ENCODE data around the gene BHLHE40. TPM values are rescaled to one million over a fixed set of nuclear protein-coding genes. Genes with fewer than 3 reads are reported as not detected.

BHLHE40 gene
- total and polyA plus RNA-seq, 2 of the 13 experiments (the other 11 are each of a cell fraction or from before 2014, with no cell fraction given) = 1.8 to 51.0 TPM

GRCh38 chr3:5016211-5017161, 37.2 kb downstream of the BHLHE40 start (continued):
- TF ChIP-seq ZNF773 (CRISPR knock-in tag; IDR thresholded peaks at IDR 0.05; ENCODE audit: borderline replicate concordance) = no peak
- no peak for TF ChIP-seq NR2F1 (CRISPR knock-in tag; IDR thresholded peaks at IDR 0.05)
- peak; percentile 82; the same call in 1 of the 2 replicates for TF ChIP-seq MEIS2 (CRISPR knock-in tag; IDR thresholded peaks at IDR 0.05)
- TF ChIP-seq CAMTA2 (CRISPR knock-in tag; IDR thresholded peaks at IDR 0.05; ENCODE audit: borderline replicate concordance) = no peak
- TF ChIP-seq KAT2B (IDR thresholded peaks at IDR 0.05; ENCODE audit: borderline replicate concordance, low read depth, low read length) = no peak
- no peak for TF ChIP-seq ZNF446 (CRISPR knock-in tag; IDR thresholded peaks at IDR 0.05)
- peak; percentile 74; the same call in 1 of the 2 replicates for TF ChIP-seq ZNF292 (CRISPR knock-in tag; IDR thresholded peaks at IDR 0.05; ENCODE audit: borderline replicate concordance, low read depth)
- no peak for TF ChIP-seq ZNF44 (CRISPR knock-in tag; IDR thresholded peaks at IDR 0.05)
- TF ChIP-seq ARHGAP35 (CRISPR knock-in tag; IDR thresholded peaks at IDR 0.05; ENCODE audit: borderline replicate concordance) = no peak
- no peak for TF ChIP-seq PCBP1 (IDR thresholded peaks at IDR 0.05; ENCODE audit: borderline replicate concordance, low read depth, low read length)
- TF ChIP-seq PAWR (CRISPR knock-in tag; IDR thresholded peaks at IDR 0.05; ENCODE audit: borderline replicate concordance) = no peak
- no peak for TF ChIP-seq ZNF10 (CRISPR knock-in tag; IDR thresholded peaks at IDR 0.05; ENCODE audit: borderline replicate concordance, low read depth)
- no peak for TF ChIP-seq ZNF75D (CRISPR knock-in tag; IDR thresholded peaks at IDR 0.05; ENCODE audit: borderline replicate concordance)
- TF ChIP-seq ZNF558 (CRISPR knock-in tag; IDR thresholded peaks at IDR 0.05; ENCODE audit: borderline replicate concordance) = no peak
- TF ChIP-seq RARG (CRISPR knock-in tag; IDR thresholded peaks at IDR 0.05; ENCODE audit: low read depth) = no peak
- 0 out of 2 replicates have a peak, but pooled peaks have one; percentile 60 for TF ChIP-seq MLX (CRISPR knock-in tag; IDR thresholded peaks at IDR 0.05)
- no peak for TF ChIP-seq NKX3-1 (CRISPR knock-in tag; IDR thresholded peaks at IDR 0.05)
- TF ChIP-seq SRY (CRISPR knock-in tag; IDR thresholded peaks at IDR 0.05) = no peak
- TF ChIP-seq CBX5 (CRISPR knock-in tag; IDR thresholded peaks at IDR 0.05; ENCODE audit: borderline replicate concordance) = no peak
- TF ChIP-seq ONECUT2 (CRISPR knock-in tag; IDR thresholded peaks at IDR 0.05) = no peak
- peak; percentile 70; the same call in 1 of the 2 replicates for TF ChIP-seq ZBTB26 (CRISPR knock-in tag; IDR thresholded peaks at IDR 0.05; ENCODE audit: borderline replicate concordance)
- TF ChIP-seq ZNF615 (CRISPR knock-in tag; IDR thresholded peaks at IDR 0.05; ENCODE audit: borderline replicate concordance) = no peak
- TF ChIP-seq CHD4 (IDR thresholded peaks at IDR 0.05; ENCODE audit: borderline replicate concordance, low read length) = no peak
- TF ChIP-seq ATF7 (IDR thresholded peaks at IDR 0.05) = no peak
- no peak for TF ChIP-seq ATF7 (CRISPR knock-in tag; IDR thresholded peaks at IDR 0.05)
- TF ChIP-seq ELF1 (CRISPR knock-in tag; IDR thresholded peaks at IDR 0.05) = peak; percentile 65
- no peak for TF ChIP-seq PCBP2 (optimal IDR thresholded peaks at IDR 0.05; ENCODE audit: low read depth, low read length, poor library complexity, severe bottlenecking)
- no peak for TF ChIP-seq KDM1A (CRISPR knock-in tag; IDR thresholded peaks at IDR 0.05)
- no peak for TF ChIP-seq NFIC (IDR thresholded peaks at IDR 0.05; ENCODE audit: low read length)
- TF ChIP-seq NR1H2 (CRISPR knock-in tag; IDR thresholded peaks at IDR 0.05; ENCODE audit: borderline replicate concordance, low read depth) = no peak
